Measurements from ENCODE around the gene ARID4B.
"Not testable (repeated sequence)": the region's sequence is repeated elsewhere in the genome, so short reads cannot be mapped to it uniquely, and the experiment has no call there.

Gene ARID4B

DNA sequence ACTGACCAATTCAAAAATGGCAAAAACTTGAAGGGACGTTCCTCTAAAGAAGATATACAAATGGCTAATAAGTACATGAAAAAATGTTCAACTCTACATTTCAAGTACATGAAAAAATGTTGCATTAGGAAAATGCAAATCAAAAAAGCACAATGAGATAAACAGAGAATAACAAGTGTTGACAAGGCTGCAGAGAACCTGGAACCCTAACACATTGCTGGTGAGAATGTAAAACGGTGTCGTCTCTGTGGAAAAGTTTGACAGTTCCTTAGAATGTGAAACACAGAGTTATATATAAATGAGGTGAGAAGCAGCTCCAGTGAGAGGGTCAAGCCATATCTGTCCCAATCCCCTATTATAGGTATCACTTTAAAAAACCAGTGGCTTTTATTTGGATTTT lies 122.3 kb downstream of the ARID4B start:
- DNase-seq (ENCODE audit: low spot score): no peak
- no peak for TF ChIP-seq CTCF (IDR thresholded peaks at IDR 0.05; ENCODE audit: extremely low read depth, missing control alignments)

GRCh38 chr1:235203428-235203827 lies 124.6 kb downstream of the ARID4B start:
- no peak for TF ChIP-seq CTCF (IDR thresholded peaks at IDR 0.05; ENCODE audit: extremely low read depth, missing control alignments)
- no peak for DNase-seq (ENCODE audit: low spot score)

- DNase-seq (ENCODE audit: low spot score): not testable (repeated sequence)
These were observed 125.5 kb downstream of the ARID4B start for GRCh38 chr1:235202447-235202846.

DNA sequence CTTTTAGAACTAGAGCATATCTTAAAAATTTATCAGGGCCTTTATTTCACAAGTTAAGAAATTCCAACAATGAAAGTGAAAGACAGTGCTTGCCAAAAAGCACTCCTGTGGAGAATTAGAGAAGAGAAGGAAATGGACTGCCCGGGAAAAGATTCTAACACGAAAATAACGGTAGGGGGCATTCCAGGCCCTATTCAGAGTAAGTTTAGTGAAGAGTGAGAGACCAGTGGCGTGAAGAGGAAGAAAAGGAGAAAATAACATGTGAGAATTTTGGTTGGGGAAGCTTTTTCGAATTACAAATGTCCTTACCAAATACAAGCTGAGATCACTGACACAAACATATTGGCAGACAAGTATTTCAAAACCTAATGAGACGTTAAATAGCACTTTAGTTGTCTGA lies 128.5 kb downstream of the ARID4B start:
- no peak for DNase-seq (ENCODE audit: low spot score)

GRCh38 chr1:235190431-235190830 lies 137.5 kb downstream of the ARID4B start:
- DNase-seq (ENCODE audit: low spot score): no peak
- TF ChIP-seq CTCF (IDR thresholded peaks at IDR 0.05; ENCODE audit: extremely low read depth, missing control alignments): no peak

More for the DNA sequence above, 128.5 kb downstream of the ARID4B start:
- no peak for TF ChIP-seq CTCF (IDR thresholded peaks at IDR 0.05; ENCODE audit: extremely low read depth, missing control alignments)

DNA sequence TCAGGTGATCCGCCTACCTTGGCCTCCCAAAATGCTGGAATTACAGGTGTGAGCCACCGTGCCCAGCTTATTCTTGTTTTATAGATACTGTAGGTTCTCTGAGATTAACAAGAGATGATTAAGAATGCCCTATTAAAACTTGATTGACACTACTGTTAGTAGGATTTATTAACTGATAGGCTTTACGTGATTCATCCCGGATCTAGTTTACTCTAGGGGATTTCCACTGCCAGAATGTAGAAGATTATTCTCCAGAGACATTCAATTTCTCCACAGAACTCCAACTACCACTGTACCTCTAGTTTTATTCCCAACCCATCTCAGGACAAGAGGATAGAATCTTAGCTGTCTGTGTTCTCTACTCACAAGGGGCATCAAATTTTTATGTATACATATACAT lies 140.7 kb downstream of the ARID4B start:
- no peak for DNase-seq (ENCODE audit: low spot score)
- no peak for TF ChIP-seq CTCF (IDR thresholded peaks at IDR 0.05; ENCODE audit: extremely low read depth, missing control alignments)

DNA sequence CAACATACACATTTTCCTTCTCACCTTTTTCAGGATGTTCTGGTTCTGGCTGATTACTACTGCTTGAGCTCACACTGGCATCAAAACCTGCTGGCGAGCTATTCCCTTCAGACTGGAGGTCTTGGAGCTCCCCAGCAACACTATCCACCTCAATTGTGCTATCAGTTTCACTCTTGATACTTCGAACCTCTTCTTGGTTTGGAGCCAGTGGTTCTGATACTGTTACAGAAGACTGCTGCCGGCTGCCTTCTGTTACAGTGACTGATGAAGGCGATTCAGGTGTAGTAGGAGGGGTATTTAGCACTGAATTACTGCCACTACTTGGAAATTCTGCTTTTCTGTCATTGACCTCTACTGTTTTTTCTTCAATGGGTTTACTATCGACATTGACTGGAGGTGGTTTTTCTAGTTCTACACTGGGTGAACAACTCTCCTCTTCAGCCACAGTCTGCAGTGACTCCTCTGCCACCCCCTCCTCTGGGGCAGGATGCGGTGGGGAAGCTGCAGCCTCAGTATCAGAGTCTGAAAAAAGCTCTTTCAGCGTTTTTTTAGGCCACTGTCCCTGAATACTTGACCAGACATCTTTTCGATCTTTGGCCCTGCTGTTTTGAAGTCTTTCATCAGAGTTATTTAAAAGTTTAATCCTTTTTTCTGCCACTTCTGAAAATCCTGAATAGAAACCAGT lies 146.3 kb downstream of the ARID4B start:
- TF ChIP-seq CTCF (IDR thresholded peaks at IDR 0.05; ENCODE audit: extremely low read depth, missing control alignments): no peak
- no peak for DNase-seq (ENCODE audit: low spot score)

- no peak for DNase-seq (ENCODE audit: low spot score)
- no peak for TF ChIP-seq CTCF (IDR thresholded peaks at IDR 0.05; ENCODE audit: extremely low read depth, missing control alignments)
These were observed 147.0 kb downstream of the ARID4B start for GRCh38 chr1:235180916-235181460.

All from GM20000 (cell line).